ENCODE results near the gene MRGPRE. TPM values are rescaled to one million over a fixed set of nuclear protein-coding genes. Genes with fewer than 3 reads are reported as not detected.

Gene MRGPRE
- total RNA-seq, 1 donor from 2014 or later = not detected

DNA sequence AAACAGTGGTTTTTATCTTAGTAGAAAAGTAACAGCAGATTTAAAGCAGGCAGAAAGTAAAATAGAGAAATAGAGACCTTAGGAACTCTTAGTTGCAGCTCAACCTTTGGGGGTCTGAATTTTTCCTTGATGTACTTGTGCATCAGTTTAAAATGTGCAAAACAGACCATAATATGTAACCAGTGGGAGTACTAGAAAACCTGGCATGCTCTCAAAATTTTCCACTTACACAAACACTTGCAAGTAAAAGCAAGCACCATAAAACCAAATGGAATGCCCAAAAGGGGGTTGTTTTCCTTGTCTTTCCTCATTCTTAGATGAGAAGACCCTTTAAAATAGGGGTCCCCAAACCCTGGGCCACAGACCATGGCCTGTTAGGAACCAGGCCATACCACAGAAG, 12.9 kb upstream of the MRGPRE start:
- Mint-ChIP-seq H3K4me3 (ENCODE audit: low read depth) (no peak overlapping the region), H3K36me3 (ENCODE audit: insufficient read depth) (no peaks in the 10 kb centered on the region), H3K4me1 (ENCODE audit: low read depth) (no peaks in the 10 kb centered on the region), H3K9me3 (ENCODE audit: low read depth) (peaks cover 3% of the 10 kb centered on the region), H3K27ac (no peak overlapping the region), H3K27me3 (peaks cover 4% of the 10 kb centered on the region)
- no peak for TF ChIP-seq CTCF (IDR thresholded peaks at IDR 0.05; ENCODE audit: unreplicated experiment)
- no peak for DNase-seq (ENCODE audit: low spot score, unreplicated experiment)

DNA sequence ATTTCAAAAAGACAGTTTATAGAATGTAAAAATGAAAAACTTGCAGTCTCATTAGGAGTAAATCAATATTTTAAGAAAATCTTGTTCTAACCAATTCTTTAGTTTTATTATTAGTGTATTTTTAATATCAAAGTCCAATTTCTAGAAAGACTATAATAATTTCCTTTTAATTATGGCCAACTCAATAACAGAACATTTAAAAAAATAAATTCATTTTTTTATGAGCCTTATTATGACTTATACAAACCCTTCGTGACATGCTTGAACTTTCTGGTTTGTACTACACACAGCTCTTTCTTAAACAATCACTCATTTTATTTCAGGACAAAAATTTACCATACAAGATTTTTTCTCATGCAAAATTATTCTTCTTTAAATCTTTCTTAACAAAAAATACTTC, 11.7 kb upstream of the MRGPRE start:
- DNase-seq (ENCODE audit: low spot score, unreplicated experiment) = no peak
- H3K4me1 Mint-ChIP-seq (ENCODE audit: low read depth) = no peaks in the 10 kb centered on the region
- peaks cover 3% of the 10 kb centered on the region for H3K9me3 Mint-ChIP-seq (ENCODE audit: low read depth)
- peaks cover 13% of the 10 kb centered on the region for H3K27me3 Mint-ChIP-seq
- H3K4me3 Mint-ChIP-seq (ENCODE audit: low read depth) = no peak overlapping the region
- TF ChIP-seq CTCF (IDR thresholded peaks at IDR 0.05; ENCODE audit: unreplicated experiment) = no peak
- no peaks in the 10 kb centered on the region for H3K36me3 Mint-ChIP-seq (ENCODE audit: insufficient read depth)
- no peak overlapping the region for H3K27ac Mint-ChIP-seq

DNA sequence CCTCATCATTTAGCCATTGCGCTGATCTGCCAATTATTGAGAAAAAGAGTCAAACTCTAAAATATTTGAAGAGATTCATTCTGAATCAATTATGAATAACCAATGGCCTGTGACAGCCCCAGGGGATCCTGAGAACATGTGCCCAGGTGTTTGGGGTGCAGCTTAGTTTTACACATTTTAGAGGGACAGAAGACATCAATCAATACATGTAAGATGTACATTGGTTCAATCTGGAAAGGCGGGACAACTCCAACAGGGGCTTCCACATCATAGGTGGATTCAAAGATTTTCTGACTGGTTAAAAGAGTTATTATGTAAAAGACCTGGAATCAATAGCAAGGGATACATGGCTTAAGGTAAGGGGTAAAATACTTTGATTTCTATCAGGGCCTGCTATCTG, 4.9 kb upstream of the MRGPRE start:
- Mint-ChIP-seq H3K9me3 (ENCODE audit: low read depth) (no peaks in the 10 kb centered on the region), H3K4me1 (ENCODE audit: low read depth) (no peaks in the 10 kb centered on the region), H3K27me3 (peaks cover 50% of the 10 kb centered on the region), H3K27ac (no peak overlapping the region), H3K4me3 (ENCODE audit: low read depth) (no peak overlapping the region), H3K36me3 (ENCODE audit: insufficient read depth) (no peaks in the 10 kb centered on the region)
- DNase-seq (ENCODE audit: low spot score, unreplicated experiment) = no peak
- no peak for TF ChIP-seq CTCF (IDR thresholded peaks at IDR 0.05; ENCODE audit: unreplicated experiment)

DNA sequence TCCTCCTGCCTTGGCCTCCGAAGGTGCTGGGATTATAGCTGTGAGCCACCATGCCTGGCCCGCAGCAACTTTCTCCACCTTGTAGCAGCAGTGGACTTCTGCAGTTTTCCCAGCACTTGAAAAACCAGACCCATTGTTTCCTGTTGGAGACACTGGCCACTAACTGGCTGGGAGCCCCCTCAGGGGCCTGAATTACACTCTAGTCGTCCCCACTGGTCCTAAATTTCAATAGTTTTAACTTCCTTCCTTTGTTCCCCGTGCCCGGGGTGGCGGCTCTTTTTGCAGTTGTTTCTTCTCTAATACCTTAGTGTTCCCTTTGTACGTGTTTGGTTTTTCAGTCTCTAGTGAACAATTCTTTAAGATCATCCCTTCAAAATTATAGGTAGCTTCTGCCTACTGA, 2.6 kb upstream of the MRGPRE start:
- Mint-ChIP-seq H3K36me3 (ENCODE audit: insufficient read depth) (no peaks in the 10 kb centered on the region), H3K4me3 (ENCODE audit: low read depth) (no peak overlapping the region), H3K9me3 (ENCODE audit: low read depth) (no peaks in the 10 kb centered on the region), H3K27ac (no peak overlapping the region), H3K27me3 (peaks cover 44% of the 10 kb centered on the region), H3K4me1 (ENCODE audit: low read depth) (no peaks in the 10 kb centered on the region)
- no peak for TF ChIP-seq CTCF (IDR thresholded peaks at IDR 0.05; ENCODE audit: unreplicated experiment)
- no peak for DNase-seq (ENCODE audit: low spot score, unreplicated experiment)

- peaks cover 38% of the 10 kb centered on the region for H3K27me3 Mint-ChIP-seq
- no peaks in the 10 kb centered on the region for H3K36me3 Mint-ChIP-seq (ENCODE audit: insufficient read depth)
- H3K27ac Mint-ChIP-seq = no peak overlapping the region
- no peaks in the 10 kb centered on the region for H3K4me1 Mint-ChIP-seq (ENCODE audit: low read depth)
- DNase-seq (ENCODE audit: low spot score, unreplicated experiment) = no peak
- TF ChIP-seq CTCF (IDR thresholded peaks at IDR 0.05; ENCODE audit: unreplicated experiment) = no peak
- H3K4me3 Mint-ChIP-seq (ENCODE audit: low read depth) = no peak overlapping the region
- H3K9me3 Mint-ChIP-seq (ENCODE audit: low read depth) = no peaks in the 10 kb centered on the region
Measured at GRCh38 chr11:3232956-3233355, 739 bp upstream of the MRGPRE start.

Data from progenitor cell of endocrine pancreas (in vitro differentiated cells).